ENCODE data around the gene TTL.
"Not testable (repeated sequence)": the region's sequence is repeated elsewhere in the genome, so short reads cannot be mapped to it uniquely, and the experiment has no call there.

TTL gene

GRCh38 chr2:112542123-112542983 lies 60.4 kb downstream of the TTL start, which contains the start of gene POLR1B:
TSS of gene POLR1B (plus strand) at chr2:112542465. CDS start at chr2:112542495, 30 bp downstream.
- TF ChIP-seq CTCF (IDR thresholded peaks at IDR 0.05; ENCODE audit: borderline replicate concordance, control extremely low read depth, extremely low read depth, insufficient read depth, missing control alignments), result no peak
- in situ Hi-C loops (cut with MboI; ENCODE audit: low sequenced_read_pairs, unreplicated experiment), result no loop called here
- peak; percentile 91 for DNase-seq (ENCODE audit: low spot score)

- TF ChIP-seq CTCF (IDR thresholded peaks at IDR 0.05; ENCODE audit: borderline replicate concordance, control extremely low read depth, extremely low read depth, insufficient read depth, missing control alignments), result no peak
- peak; percentile 33 for DNase-seq (ENCODE audit: low spot score)
- in situ Hi-C loops (cut with MboI; ENCODE audit: low sequenced_read_pairs, unreplicated experiment), result no loop called here
Observed at GRCh38 chr2:112542984-112543661, 61.2 kb downstream of the TTL start.

- DNase-seq (ENCODE audit: low spot score), result no peak
- in situ Hi-C loops (cut with MboI; ENCODE audit: low sequenced_read_pairs, unreplicated experiment), result no loop called here
- TF ChIP-seq CTCF (IDR thresholded peaks at IDR 0.05; ENCODE audit: borderline replicate concordance, control extremely low read depth, extremely low read depth, insufficient read depth, missing control alignments), result no peak
Observed at GRCh38 chr2:112547333-112547732, 65.4 kb downstream of the TTL start.

- no peak for TF ChIP-seq CTCF (IDR thresholded peaks at IDR 0.05; ENCODE audit: borderline replicate concordance, control extremely low read depth, extremely low read depth, insufficient read depth, missing control alignments)
- in situ Hi-C loops (cut with MboI; ENCODE audit: low sequenced_read_pairs, unreplicated experiment), result no loop called here
- no peak for DNase-seq (ENCODE audit: low spot score)
Observed at GRCh38 chr2:112548980-112549379, 67.0 kb downstream of the TTL start.

- DNase-seq (ENCODE audit: low spot score), result no peak
- in situ Hi-C loops (cut with MboI; ENCODE audit: low sequenced_read_pairs, unreplicated experiment), result no loop called here
- TF ChIP-seq CTCF (IDR thresholded peaks at IDR 0.05; ENCODE audit: borderline replicate concordance, control extremely low read depth, extremely low read depth, insufficient read depth, missing control alignments), result no peak
Observed at GRCh38 chr2:112566104-112566503, 84.1 kb downstream of the TTL start.

GRCh38 chr2:112566508-112566907 lies 84.6 kb downstream of the TTL start:
- DNase-seq (ENCODE audit: low spot score); in situ Hi-C loops (cut with MboI; ENCODE audit: low sequenced_read_pairs, unreplicated experiment): not testable (repeated sequence)

GRCh38 chr2:112572005-112572404 lies 90.0 kb downstream of the TTL start:
- DNase-seq (ENCODE audit: low spot score), result no peak
- in situ Hi-C loops (cut with MboI; ENCODE audit: low sequenced_read_pairs, unreplicated experiment), result no loop called here
- TF ChIP-seq CTCF (IDR thresholded peaks at IDR 0.05; ENCODE audit: borderline replicate concordance, control extremely low read depth, extremely low read depth, insufficient read depth, missing control alignments), result no peak

All from GM13976 (cell line).